Testis (tissue), 2 donors: Measurements from ENCODE around the gene NUP58.

ENCODE experiments used
- CTCF ChIP-seq, 3 experiments: fragments of 450-650 bp in 2 of 3; fragments of 200-600 bp in 1 of 3; sonication (generic) in 1 of 3; IDR thresholded peaks; one replicate each; pipeline ENCODE4 v1.5.1; 2016 to 2019; ENCODE audit warnings: antibody characterized with exemption in 3 of 3, mild to moderate bottlenecking in 2 of 3, moderate library complexity in 1 of 3
- POLR2A ChIP-seq: fragments of 450-650 bp; IDR thresholded peaks from one replicate; pipeline ENCODE4 v1.6.1; 2017; ENCODE audit warnings: antibody characterized with exemption, mild to moderate bottlenecking, moderate library complexity

DNA sequence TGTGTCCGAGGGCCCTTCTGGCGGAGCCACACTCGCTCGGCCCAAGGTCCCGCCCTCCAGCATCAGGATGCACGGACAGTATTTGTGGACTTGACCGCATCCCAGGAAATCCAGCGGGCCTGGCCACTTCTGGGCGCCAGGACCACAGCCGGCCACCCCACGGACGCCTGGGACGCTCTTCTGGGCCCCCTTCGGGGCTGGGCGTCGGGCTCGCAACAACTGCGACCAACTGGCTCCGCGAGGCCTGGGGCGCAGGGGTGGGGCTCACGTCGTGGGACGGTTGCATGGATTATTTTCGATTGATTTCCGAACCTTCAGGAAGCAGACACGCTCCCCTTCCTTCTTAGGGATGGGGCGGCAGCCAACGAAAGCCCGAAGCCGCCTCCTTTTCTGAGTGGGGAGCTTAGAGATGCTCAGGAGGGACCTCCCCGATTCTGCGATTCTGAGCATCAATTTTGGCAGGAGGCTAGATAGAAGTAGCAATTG is 521 bp upstream of the NUP58 start:
- TF ChIP-seq CTCF (IDR thresholded peaks at IDR 0.05) (no peak), POLR2A (no peak)
